RPMI7951 (cell line): ENCODE measurements around the gene TRIM45. TPM values are rescaled to one million over a fixed set of nuclear protein-coding genes. Genes with fewer than 3 reads are reported as not detected.
"Not testable (repeated sequence)": the region's sequence is repeated elsewhere in the genome, so short reads cannot be mapped to it uniquely, and the experiment has no call there.

Experiments
- DNase-seq: peaks from one replicate; pipeline ENCODE4 v3.0.0-alpha.2; 2012; ENCODE audit warnings: low read depth
- total RNA-seq: library from RNA; depleted of rRNA; stranded (reverse); fragments of >200 nt; shearing (Covaris generic); gene quantifications from 2 replicates; pipeline ENCODE4 v1.2.3, GENCODE V29; 2014; rRNA removed

Gene TRIM45
- 3.3 and 3.6 TPM in 2 replicates for total RNA-seq

- DNase-seq = peak; percentile 97
Measured at GRCh38 chr1:117121589-117122329, at the start of gene TRIM45. TSS of gene TRIM45 (minus strand) at chr1:117121749. CDS start at chr1:117121201, 548 bp downstream.

- DNase-seq = no peak
Measured at GRCh38 chr1:117169871-117170596, 48.5 kb upstream of the TRIM45 start.

GRCh38 chr1:117167402-117167801 is 45.9 kb upstream of the TRIM45 start:
- DNase-seq = no peak

GRCh38 chr1:117166076-117166475 is 44.5 kb upstream of the TRIM45 start:
- DNase-seq = no peak

- DNase-seq = no peak
Measured at GRCh38 chr1:117164209-117164608, 42.7 kb upstream of the TRIM45 start.

- DNase-seq = no peak
Measured at GRCh38 chr1:117162816-117163215, 41.3 kb upstream of the TRIM45 start.

- no peak for DNase-seq
Measured at GRCh38 chr1:117161887-117162286, 40.3 kb upstream of the TRIM45 start.

GRCh38 chr1:117151305-117151704 is 29.8 kb upstream of the TRIM45 start:
- DNase-seq = not testable (repeated sequence)

- no peak for DNase-seq
Measured at GRCh38 chr1:117150316-117150715, 28.8 kb upstream of the TRIM45 start.

- DNase-seq = peak; percentile 80
Measured at GRCh38 chr1:117147856-117148588, 26.5 kb upstream of the TRIM45 start.

- no peak for DNase-seq
Measured at GRCh38 chr1:117147341-117147831, 25.8 kb upstream of the TRIM45 start.

GRCh38 chr1:117146575-117147340 is 25.2 kb upstream of the TRIM45 start:
- peak; percentile 82 for DNase-seq

- DNase-seq = no peak
Measured at GRCh38 chr1:117146072-117146471, 24.5 kb upstream of the TRIM45 start.

- no peak for DNase-seq
Measured at GRCh38 chr1:117143871-117144270, 22.3 kb upstream of the TRIM45 start.

GRCh38 chr1:117143172-117143571 is 21.6 kb upstream of the TRIM45 start:
- DNase-seq = no peak

- peak; percentile 62 for DNase-seq
Measured at GRCh38 chr1:117142200-117142599, 20.7 kb upstream of the TRIM45 start.

- no peak for DNase-seq
Measured at GRCh38 chr1:117138561-117138960, 17.0 kb upstream of the TRIM45 start.

- no peak for DNase-seq
Measured at GRCh38 chr1:117138106-117138505, 16.6 kb upstream of the TRIM45 start.

GRCh38 chr1:117137281-117137855 is 15.8 kb upstream of the TRIM45 start:
- DNase-seq = no peak

GRCh38 chr1:117136749-117137148 is 15.2 kb upstream of the TRIM45 start:
- no peak for DNase-seq

GRCh38 chr1:117135329-117135728 is 13.8 kb upstream of the TRIM45 start:
- no peak for DNase-seq
